NCI-H774 (cell line): ENCODE data around the gene GAGE10.
"Not testable (repeated sequence)": the region's sequence is repeated elsewhere in the genome, so short reads cannot be mapped to it uniquely, and the experiment has no call there.

Experiments
- DNase-seq: peaks from one replicate; lab custom pipeline; 2025; lab: John Stamatoyannopoulos, UW

Gene GAGE10

DNA sequence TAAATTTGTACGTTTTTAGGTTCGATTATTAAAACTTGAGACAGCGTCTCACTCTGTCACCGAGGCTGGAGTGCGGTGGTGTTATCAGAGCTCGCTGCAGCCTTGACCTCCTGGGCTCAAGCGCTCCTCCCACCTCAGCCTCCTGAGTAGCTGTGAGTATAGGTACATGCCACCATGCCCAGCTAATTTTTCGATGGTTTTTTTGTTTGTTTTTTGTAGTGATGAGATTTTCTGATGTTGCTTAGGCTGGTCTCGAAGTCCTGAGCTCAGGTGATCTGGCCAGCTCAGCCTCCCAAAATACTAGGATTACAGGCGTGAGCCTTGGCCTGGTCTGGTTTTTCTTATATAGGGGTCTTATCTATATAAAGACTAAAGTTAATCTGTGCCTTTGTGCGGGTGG, 27.0 kb downstream of the GAGE10 start:
- not testable (repeated sequence) for DNase-seq

DNA sequence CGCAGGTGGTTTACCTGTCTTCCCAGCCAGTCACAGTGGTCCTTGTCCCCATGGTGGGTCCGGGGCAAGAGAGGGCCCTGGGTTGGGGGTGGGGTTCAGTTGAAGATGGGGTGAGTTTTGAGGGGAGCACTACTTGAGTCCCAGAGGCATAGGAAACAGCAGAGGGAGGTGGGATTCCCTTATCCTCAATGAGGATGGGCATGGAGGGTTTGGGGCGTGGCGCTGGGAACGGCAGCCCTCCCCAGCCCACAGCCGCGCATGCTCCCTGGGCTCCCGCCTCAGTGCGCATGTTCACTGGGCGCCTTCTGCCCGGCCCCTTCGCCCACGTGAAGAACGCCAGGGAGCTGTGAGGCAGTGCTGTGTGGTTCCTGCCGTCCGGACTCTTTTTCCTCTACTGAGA, 27.8 kb downstream of the GAGE10 start, which contains the start of gene GAGE13:
Gene GAGE13, plus strand, starts transcription at position 301 of the 400 bp plus-strand sequence. CDS start 1,156 bp downstream, outside the sequence.
- DNase-seq, result not testable (repeated sequence)

DNA sequence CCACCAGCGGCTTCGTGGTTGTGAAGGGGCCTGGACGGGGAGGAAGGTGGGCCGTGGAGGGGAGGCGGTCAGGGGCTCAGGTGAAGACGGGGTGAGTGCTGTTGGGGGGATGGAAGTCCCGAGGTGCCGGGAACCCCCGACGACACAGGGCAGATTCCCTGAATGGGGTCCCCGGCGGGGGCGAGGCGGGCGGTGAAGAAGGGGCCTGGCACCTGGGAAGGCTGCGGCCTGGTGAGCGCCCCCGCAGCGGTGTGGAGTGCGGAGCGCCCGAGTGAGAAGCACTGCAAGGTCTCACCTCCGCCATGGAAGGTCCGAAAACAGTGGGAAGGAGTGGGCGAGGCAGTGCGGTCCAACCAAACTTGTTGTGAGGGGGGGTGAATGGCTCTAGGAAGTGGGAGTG, 28.4 kb downstream of the GAGE10 start:
- not testable (repeated sequence) for DNase-seq

DNA sequence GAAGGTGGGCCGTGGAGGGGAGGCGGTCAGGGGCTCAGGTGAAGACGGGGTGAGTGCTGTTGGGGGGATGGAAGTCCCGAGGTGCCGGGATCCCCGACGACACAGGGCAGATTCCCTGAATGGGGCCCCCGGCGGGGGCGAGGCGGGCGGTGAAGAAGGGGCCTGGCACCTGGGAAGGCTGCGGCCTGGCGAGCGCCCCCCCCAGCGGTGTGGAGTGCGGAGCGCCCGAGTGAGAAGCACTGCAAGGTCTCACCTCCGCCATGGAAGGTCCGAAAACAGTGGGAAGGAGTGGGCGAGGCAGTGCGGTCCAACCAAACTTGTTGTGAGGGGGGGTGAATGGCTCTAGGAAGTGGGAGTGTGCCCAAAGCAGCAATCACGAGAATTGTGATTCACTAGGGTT, 38.0 kb downstream of the GAGE10 start:
- not testable (repeated sequence) for DNase-seq

GRCh38 chrX:49344496-49345175, 41.2 kb downstream of the GAGE10 start:
- DNase-seq, result not testable (repeated sequence)

GRCh38 chrX:49345402-49345801, 42.0 kb downstream of the GAGE10 start:
- DNase-seq, result not testable (repeated sequence)

DNA sequence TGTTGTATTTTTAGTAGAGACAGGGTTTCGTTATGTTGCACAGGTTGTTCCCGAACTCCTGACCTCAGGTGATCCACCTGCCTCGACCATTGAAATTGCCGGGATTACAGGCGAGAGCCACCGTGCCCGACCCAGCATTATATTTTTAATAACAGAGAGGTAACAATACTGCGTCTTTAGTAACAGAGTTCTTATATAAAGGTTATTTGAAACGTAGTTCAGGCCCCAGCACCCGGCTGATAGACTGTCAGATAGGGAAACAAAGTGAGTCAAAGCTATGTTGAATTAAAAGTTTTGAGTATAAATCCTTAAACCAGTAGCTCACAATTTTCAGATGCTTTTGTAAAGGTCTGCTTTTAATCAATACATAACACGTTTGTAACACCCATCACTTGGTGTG, 42.7 kb downstream of the GAGE10 start:
- DNase-seq, result not testable (repeated sequence)
